HG03565 (cell line): Measurements from ENCODE around the gene DUOXA2.
"Not testable (repeated sequence)": the region's sequence is repeated elsewhere in the genome, so short reads cannot be mapped to it uniquely, and the experiment has no call there.

Experiments
- ATAC-seq: cut with Tn5 transposase; IDR thresholded peaks from one replicate; pipeline ENCODE4 v1.9.1; 2021; ENCODE audit warnings: mild to moderate bottlenecking, moderate library complexity; ENCODE audit not compliant: unreplicated experiment

DUOXA2 gene

DNA sequence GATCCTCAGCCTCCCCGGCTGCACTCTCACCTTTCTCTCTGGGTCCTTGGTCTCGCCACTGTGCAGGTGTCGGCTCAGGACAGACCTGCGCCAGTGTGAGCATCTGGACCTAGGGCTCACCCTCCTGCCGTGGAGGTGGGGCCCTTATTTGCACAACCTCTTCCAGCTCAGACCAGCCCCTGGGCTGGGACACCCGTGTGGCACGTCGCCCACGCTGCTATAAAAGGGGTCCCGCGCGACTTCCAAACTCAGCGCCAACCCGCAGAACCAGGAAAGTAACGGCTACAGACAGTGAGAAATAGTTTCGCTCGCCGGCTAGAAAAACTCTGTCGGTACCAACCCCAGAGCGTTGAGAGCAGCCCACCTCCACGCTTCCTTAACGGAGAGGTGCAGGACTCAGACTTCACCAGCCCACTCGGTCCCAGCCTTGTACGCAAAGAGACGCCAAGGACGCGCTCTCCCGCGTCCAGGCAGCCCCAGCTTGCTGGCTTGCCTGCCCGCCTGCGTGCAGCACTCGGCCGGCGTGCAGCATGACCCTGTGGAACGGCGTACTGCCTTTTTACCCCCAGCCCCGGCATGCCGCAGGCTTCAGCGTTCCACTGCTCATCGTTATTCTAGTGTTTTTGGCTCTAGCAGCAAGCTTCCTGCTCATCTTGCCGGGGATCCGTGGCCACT is at the start of gene DUOXA2, which contains the start of gene DUOX2:
TSS of gene DUOXA2 (plus strand) at position 251 of the 675 bp plus-strand sequence. CDS start at position 531, 280 bp downstream.
TSS of gene DUOX2 (minus strand) at position 97 of the 675 bp plus-strand sequence. CDS start 761 bp downstream, outside the sequence.
- no peak for ATAC-seq

DNA sequence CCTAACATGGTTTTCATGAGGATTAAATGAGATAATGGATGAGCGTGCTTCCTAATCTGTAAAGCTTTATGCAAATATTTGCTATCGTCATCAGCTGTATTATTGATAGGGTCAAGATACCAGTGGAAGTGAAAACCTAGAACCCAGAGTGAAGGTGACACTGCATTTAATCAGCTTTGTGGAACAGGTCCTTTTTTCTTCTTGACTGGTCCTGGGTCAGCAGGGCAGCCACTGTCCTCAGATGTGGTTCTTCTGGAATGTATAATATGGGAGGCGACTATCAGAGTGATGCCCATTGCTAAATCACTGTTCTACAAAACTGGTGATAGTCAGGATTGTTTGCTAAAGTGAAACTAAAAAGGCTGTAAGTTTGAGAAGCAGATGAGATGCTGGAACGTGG is 49.7 kb upstream of the DUOXA2 start:
- ATAC-seq: no peak

DNA sequence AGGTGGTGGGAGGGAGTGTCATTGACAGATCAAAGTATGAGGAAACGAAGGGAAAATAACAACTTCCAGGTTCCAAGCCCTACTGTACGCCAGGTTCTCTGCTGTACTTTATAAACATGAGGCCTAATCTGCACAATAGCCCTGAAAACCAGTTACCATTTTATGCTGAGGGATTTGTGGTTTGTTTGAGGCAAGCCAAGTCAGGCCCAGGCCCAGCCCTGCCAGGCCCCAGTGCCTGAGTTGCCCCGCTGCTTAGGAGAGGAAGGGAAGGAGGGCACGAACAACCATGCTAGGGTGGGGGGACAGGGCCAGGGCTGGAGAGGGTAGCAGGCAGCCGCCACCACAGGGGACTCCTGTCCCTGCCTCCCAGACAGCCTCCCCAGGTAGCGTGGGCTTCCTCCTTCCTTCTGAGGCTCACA is 44.2 kb upstream of the DUOXA2 start:
- not testable (repeated sequence) for ATAC-seq

- ATAC-seq: not testable (repeated sequence)
Observed at GRCh38 chr15:45073602-45074001, 40.5 kb upstream of the DUOXA2 start.

DNA sequence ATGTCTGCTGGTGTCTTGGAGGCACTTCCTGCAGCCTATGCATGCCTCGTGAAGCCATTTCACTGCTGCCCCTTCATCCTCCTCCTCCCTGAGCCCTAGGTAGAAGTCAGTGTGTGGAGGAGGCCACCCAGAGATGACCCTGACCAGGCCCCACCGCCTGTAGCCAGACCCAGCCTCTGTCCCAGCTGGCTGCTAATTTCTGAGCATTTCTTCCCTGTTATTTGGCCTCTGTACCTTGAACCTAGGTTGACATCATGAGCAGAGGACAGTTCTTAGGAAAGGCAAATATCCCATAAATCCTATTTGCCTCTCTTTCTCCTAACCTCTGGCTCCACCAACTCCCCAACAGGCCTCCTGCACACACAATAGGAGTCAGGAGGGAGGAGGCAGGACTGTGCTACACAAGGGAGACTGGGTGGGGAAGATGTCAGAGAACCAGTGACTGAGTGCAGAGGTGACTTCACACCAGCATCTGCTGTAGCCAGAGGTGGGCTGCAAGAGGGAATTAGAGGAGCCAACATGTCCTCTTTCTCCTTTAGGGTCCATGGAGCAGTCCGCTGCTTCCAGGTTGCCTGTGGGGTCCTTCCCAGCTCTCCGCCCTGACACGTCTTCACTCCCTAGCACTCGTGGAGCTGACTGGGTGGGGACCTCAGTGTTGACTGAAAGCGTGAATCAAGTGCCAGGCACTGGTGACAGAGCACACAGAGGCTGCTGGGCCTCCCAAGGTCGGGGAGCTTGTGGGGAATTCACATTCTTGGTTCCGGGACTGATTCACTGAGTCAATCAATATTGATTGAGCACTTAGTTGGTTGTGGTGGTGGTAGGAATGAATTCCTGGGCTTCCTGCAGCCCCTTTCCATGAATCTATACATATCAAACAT is 38.4 kb upstream of the DUOXA2 start:
- ATAC-seq: not testable (repeated sequence)

DNA sequence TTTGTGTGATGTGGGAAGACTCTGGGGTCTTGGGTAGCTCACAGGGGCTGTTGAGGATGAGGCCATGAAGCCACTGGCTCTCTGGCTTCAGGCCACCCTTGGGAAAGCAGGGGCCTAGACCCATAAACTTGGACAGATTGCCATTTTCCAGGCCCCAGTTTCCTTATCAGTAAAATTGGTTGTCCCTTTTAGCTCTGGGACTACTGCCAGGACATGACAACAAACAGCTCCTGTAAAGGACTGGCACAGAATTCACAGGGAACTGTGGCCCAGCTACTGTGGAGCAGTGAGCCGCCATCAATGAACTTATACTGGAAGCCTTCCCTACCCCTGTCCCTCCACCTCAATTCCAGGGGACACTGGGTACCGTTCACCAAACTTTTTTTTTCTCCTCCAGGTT is 36.7 kb upstream of the DUOXA2 start:
- ATAC-seq: not testable (repeated sequence)

DNA sequence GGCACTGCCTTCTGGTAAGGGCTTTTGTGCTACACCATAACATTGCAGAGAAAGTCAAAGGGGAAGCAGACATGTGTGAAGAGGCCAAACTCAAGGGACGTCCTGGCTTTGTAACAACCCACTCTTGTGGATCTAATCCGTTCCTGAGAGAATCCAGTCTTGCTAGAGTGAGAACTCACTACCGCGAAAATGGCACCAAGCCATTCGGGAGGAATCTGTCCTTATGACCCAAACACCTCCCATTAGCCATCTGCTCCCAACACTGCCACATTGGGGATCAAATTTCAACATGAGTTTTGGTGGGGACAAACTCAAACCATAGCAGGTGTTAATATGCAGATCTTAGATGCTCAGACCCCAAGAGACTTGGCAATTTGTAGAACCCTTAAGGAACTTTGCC is 34.9 kb upstream of the DUOXA2 start:
- not testable (repeated sequence) for ATAC-seq

DNA sequence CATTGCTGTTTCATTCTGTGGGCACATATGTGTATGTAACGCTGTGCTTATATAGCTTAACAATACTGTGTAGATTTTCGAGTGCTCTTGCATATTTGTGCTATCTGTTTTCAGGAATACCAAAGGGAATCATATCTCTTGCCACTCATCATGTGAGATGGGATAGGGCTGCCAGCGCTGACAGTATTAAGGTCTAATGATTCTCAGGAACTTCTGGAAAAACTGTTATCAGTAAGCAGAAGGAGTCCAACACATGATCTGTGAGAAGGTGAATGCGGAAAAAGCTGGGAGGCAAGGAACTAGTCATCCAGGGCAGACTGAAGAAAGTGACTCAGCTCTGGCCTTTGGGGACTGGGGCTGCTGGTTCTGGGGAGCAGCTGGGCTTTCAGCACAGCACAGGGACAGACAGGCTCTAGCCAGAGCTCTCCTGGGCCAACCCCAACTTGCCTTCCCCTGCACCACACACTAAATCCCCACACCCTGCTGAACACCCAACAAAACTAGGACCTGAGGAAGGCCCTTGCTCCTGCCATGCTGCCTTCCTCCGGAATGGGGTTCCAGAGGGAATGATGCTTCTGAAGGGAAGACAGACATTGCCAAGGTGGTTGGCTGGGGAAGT is 34.4 kb upstream of the DUOXA2 start:
- not testable (repeated sequence) for ATAC-seq

GRCh38 chr15:45080593-45080992 is 33.5 kb upstream of the DUOXA2 start:
- not testable (repeated sequence) for ATAC-seq

- not testable (repeated sequence) for ATAC-seq
Observed at GRCh38 chr15:45082412-45082811, 31.7 kb upstream of the DUOXA2 start.

- ATAC-seq: no peak
Observed at GRCh38 chr15:45083223-45083622, 30.9 kb upstream of the DUOXA2 start.

GRCh38 chr15:45084163-45084562 is 30.0 kb upstream of the DUOXA2 start:
- ATAC-seq: no peak

DNA sequence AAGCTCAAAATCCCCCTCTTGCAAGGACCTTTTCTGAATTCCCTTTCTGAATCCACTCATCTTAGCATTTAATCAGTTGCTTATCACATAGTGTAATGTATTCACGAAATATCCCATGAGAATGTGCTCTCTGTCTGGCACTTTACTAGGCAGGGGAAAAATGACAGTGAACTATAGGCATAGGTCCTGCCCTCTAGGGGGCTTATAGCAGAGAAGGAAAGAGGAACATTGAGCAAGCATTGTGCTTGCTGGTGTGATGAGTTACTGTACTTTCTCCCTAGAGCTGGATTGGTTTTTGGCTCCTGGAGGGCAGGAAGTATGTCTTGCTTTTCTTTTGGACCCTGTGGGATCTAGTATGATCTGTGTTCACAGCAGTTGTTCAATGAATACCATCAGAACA is 26.6 kb upstream of the DUOXA2 start:
- no peak for ATAC-seq

GRCh38 chr15:45088801-45089711 is 25.1 kb upstream of the DUOXA2 start:
- ATAC-seq: no peak

DNA sequence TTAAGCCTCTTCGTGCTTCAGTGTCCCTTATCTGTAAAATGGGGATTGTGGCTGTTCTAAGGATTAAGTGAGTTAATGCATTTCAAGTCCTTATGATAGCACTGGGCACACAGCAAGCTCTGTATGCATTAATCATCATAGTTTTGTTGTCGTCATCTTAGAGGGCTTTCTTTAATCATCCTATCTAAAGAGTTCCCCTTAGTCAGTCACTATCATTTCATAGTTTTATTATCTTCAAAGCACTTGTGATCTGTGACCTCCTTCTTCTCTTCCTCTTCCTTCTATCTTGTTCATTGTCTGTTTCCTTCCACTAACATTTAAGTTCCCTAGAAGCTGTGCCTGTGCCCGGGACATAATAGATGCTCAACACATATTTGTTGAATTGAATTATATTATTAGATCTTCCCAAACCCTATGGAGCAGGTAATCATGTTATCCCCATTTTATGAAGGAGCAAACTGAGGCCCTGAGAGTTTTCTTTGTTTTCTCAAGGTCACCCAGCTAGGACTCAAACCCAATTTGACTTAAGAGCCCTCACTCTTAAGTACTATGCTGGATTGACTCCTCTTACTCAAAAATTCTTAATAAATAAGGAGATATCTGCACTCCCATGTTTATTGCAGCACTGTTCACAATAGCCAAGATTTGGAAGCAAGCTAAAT is 24.3 kb upstream of the DUOXA2 start:
- no peak for ATAC-seq

GRCh38 chr15:45091161-45091560 is 23.0 kb upstream of the DUOXA2 start:
- no peak for ATAC-seq

DNA sequence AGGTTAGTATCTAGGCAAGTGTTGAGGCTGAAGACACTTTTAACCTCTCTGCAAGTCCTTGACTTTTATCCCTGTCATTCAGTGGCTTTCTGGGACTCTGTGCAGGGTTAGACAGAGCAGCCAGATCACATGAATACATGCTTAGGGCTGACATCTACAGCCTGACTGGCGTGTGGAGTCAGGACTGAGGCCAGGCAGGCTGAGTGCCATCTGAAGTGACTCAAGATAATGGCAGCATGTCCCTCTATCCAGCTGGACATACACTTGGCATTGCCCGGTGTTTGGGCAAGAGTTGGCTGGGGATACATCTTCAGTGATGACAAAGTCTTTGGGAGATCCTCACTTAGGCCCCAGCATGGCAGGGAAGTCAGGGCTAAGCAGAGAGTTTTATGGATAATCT is 22.6 kb upstream of the DUOXA2 start:
- no peak for ATAC-seq

GRCh38 chr15:45093013-45093412 is 21.1 kb upstream of the DUOXA2 start:
- ATAC-seq: no peak

DNA sequence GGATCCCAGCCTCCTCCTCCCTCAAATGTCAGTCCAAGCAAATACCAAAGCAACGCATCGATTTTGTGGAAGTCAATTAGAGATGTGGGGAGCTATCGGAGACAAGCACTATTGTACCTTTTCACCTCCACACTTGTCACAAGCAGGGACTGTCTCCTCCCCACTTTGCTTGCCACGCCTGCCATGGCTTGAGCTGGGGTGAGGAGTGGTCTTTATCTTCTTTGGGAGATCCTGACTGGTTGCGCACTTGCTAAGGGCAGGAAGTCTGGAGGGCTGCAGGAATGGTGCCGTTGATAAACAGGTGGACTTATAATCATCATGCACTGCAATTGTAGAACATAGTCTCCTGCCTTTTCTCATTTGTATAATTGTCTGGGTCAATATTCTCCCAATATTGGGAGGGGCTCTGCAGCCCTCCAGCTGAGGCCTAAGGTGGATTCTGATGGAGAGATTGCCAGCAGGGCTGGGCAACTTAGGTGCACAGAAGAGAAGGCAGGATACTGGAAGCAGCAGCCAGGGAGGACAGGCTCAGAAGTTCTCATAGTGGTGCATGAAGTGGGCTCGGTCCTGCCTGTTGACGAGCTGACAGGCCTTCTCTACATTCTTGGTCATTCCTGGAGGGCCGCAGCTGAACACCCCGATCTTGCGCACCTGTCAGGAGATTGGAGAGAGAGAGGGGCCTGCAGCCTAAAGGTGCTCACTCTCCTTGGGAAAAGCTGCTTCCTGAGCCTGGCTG is 20.3 kb upstream of the DUOXA2 start:
- ATAC-seq: no peak
